Parathyroid adenoma (tissue), 2 donors: ENCODE data around the gene RAB35.

Experiments used
- H2AFZ ChIP-seq: fragments of 300-600 bp; sonication (generic); one replicate; pipeline ENCODE4 v1.7.0; 2017; ENCODE audit warnings: antibody characterized with exemption, mild to moderate bottlenecking
- H3K27ac ChIP-seq: fragments of 300-600 bp; sonication (generic); one replicate; pipeline ENCODE4 v1.7.0; 2017
- H3K27me3 ChIP-seq: fragments of 300-600 bp; sonication (generic); one replicate; pipeline ENCODE4 v1.7.0; 2017; ENCODE audit warnings: low read length; ENCODE audit not compliant: control insufficient read depth, insufficient read depth
- H3K36me3 ChIP-seq: fragments of 300-600 bp; sonication (generic); one replicate; pipeline ENCODE4 v1.7.0; 2017; ENCODE audit warnings: low read length; ENCODE audit not compliant: control insufficient read depth, insufficient read depth
- H3K4me1 ChIP-seq: fragments of 300-600 bp; sonication (generic); one replicate; pipeline ENCODE4 v1.7.0; 2017; ENCODE audit warnings: control low read depth
- H3K4me2 ChIP-seq: fragments of 300-600 bp; sonication (generic); one replicate; pipeline ENCODE4 v1.7.0; 2017; ENCODE audit warnings: low read length
- H3K4me3 ChIP-seq: fragments of 300-600 bp; sonication (generic); one replicate; pipeline ENCODE4 v1.7.0; 2017; ENCODE audit warnings: low read depth, low read length
- H3K79me2 ChIP-seq: fragments of 300-600 bp; sonication (generic); one replicate; pipeline ENCODE4 v1.7.0; 2017; ENCODE audit warnings: control low read depth
- H3K9ac ChIP-seq: fragments of 300-600 bp; sonication (generic); one replicate; pipeline ENCODE4 v1.7.0; 2017; ENCODE audit warnings: mild to moderate bottlenecking
- H3K9me3 ChIP-seq: fragments of 300-600 bp; sonication (generic); one replicate; pipeline ENCODE4 v1.7.0; 2017; ENCODE audit warnings: low read length; ENCODE audit not compliant: control insufficient read depth
- CTCF ChIP-seq: fragments of 300-600 bp; sonication (generic); IDR thresholded peaks from one replicate; pipeline ENCODE4 v1.7.0; 2017; ENCODE audit warnings: antibody characterized with exemption, mild to moderate bottlenecking
- donor health status: primary hyperparathyroidism.

RAB35 gene

GRCh38 chr12:120064054-120064940 is 52.3 kb downstream of the RAB35 start:
- H3K27ac ChIP-seq = no peak overlapping the region
- H3K27me3 ChIP-seq = no peaks in the 10 kb centered on the region
- peaks cover 3% of the 10 kb centered on the region for H3K4me1 ChIP-seq
- no peak overlapping the region for H3K4me2 ChIP-seq
- no peak overlapping the region for H3K4me3 ChIP-seq
- H3K9ac ChIP-seq = no peak overlapping the region
- no peaks in the 10 kb centered on the region for H3K36me3 ChIP-seq
- no peak overlapping the region for H2AFZ ChIP-seq
- H3K9me3 ChIP-seq = no peaks in the 10 kb centered on the region
- TF ChIP-seq CTCF = no peak
- no peaks in the 10 kb centered on the region for H3K79me2 ChIP-seq

- no peak overlapping the region for H3K4me3 ChIP-seq
- no peaks in the 10 kb centered on the region for H3K36me3 ChIP-seq
- H3K27ac ChIP-seq = no peak overlapping the region
- peaks cover 3% of the 10 kb centered on the region for H3K4me1 ChIP-seq
- H2AFZ ChIP-seq = no peak overlapping the region
- TF ChIP-seq CTCF = no peak
- no peaks in the 10 kb centered on the region for H3K9me3 ChIP-seq
- H3K4me2 ChIP-seq = no peak overlapping the region
- H3K79me2 ChIP-seq = peaks cover 2% of the 10 kb centered on the region
- H3K27me3 ChIP-seq = no peaks in the 10 kb centered on the region
- H3K9ac ChIP-seq = no peak overlapping the region
Observed at GRCh38 chr12:120062976-120063579, 53.5 kb downstream of the RAB35 start.

GRCh38 chr12:120061575-120062214 is 54.9 kb downstream of the RAB35 start:
- Histone ChIP-seq H3K4me2 (no peak overlapping the region), H3K79me2 (peaks cover 2% of the 10 kb centered on the region), H3K27me3 (no peaks in the 10 kb centered on the region), H3K9me3 (no peaks in the 10 kb centered on the region), H3K4me1 (peaks cover 3% of the 10 kb centered on the region), H3K4me3 (no peak overlapping the region), H2AFZ (no peak overlapping the region), H3K9ac (no peak overlapping the region), H3K27ac (no peak overlapping the region), H3K36me3 (no peaks in the 10 kb centered on the region)
- TF ChIP-seq CTCF = no peak

GRCh38 chr12:120060717-120061116 is 55.8 kb downstream of the RAB35 start:
- no peaks in the 10 kb centered on the region for H3K9me3 ChIP-seq
- no peak overlapping the region for H3K4me3 ChIP-seq
- H3K4me2 ChIP-seq = no peak overlapping the region
- H3K27ac ChIP-seq = no peak overlapping the region
- H2AFZ ChIP-seq = no peak overlapping the region
- no peak overlapping the region for H3K9ac ChIP-seq
- no peak for TF ChIP-seq CTCF
- H3K36me3 ChIP-seq = no peaks in the 10 kb centered on the region
- no peaks in the 10 kb centered on the region for H3K27me3 ChIP-seq
- H3K79me2 ChIP-seq = peaks cover 2% of the 10 kb centered on the region
- peaks cover 3% of the 10 kb centered on the region for H3K4me1 ChIP-seq
